Esophagus muscularis mucosa (tissue), 3 donors: ENCODE measurements around the gene CD109.

Experiments used
- CTCF ChIP-seq, 3 experiments: fragments of 200-600 bp in 2 of 3; fragments of 450-650 bp in 1 of 3; sonication (generic) in 2 of 3; IDR thresholded peaks; one replicate each; pipeline ENCODE4 v1.5.1; 2017 to 2019; ENCODE audit warnings: antibody characterized with exemption in 3 of 3, mild to moderate bottlenecking in 2 of 3, moderate library complexity in 1 of 3
- POLR2A ChIP-seq: fragments of 450-650 bp; IDR thresholded peaks from one replicate; pipeline ENCODE4 v1.6.1; 2017; ENCODE audit warnings: antibody characterized with exemption, moderate library complexity, mild to moderate bottlenecking, low read depth
- POLR2AphosphoS5 ChIP-seq, 2 donors: sonication (generic); formaldehyde crosslinking; IDR thresholded peaks; one replicate each; pipeline ENCODE4 v1.6.1; 2017; ENCODE audit warnings: antibody characterized with exemption in 2 of 2

DNA sequence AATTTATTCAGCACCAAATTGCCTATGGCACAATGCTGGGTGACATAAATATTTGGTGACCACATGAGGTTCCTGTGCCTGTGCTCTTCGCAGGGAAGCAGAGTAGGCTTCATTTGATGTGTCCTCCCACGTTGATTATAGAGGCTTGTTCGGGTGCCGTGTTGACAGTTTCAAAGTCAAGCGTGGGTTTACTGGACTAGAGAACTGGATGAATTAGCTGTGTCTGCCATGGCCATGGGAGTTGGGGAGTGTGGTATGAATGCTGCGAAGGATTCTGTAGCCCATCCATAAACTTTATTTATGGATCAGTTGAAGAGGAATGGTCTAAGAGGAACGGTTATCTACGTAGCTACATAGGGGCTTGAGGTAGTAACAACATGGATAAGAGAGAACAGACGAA lies 11.0 kb downstream of the CD109 start:
- TF ChIP-seq POLR2A (no peak), POLR2AphosphoS5 (IDR thresholded peaks at IDR 0.05) (no peak), CTCF (IDR thresholded peaks at IDR 0.05) (no peak)
